SK-N-SH (cell line): Measurements from ENCODE around the gene SPAG6. TPM values are rescaled to one million over a fixed set of nuclear protein-coding genes. Genes with fewer than 3 reads are reported as not detected.

ENCODE experiments used
- CTCF ChIA-PET: fragments of 300-600, 350-600 bp; formaldehyde crosslinking; extraction: SDS; loops from one replicate; lab custom pipeline; 2021; lab: Yijun Ruan, JAX
- POLR2A ChIA-PET: fragments of 350-600 bp; sonication (Branson Sonifier 250); formaldehyde crosslinking; extraction: SDS; loops from one replicate; lab custom pipeline; 2020; ENCODE audit warnings: antibody characterized with exemption, inconsistent platforms; lab: Yijun Ruan, JAX
- DNase-seq: peaks from one replicate; pipeline ENCODE4 v3.0.0; 2012
- H2AFZ ChIP-seq: fragments of 200-600 bp; sonication (generic); 2 replicates; pipeline ENCODE4 v1.8.1; 2016; ENCODE audit warnings: antibody characterized with exemption, mild to moderate bottlenecking, low read depth
- H3F3A ChIP-seq: fragments of 200-600 bp; sonication (generic); replicated peaks from 2 replicates; pipeline ENCODE3; 2016; ENCODE audit warnings: antibody characterized with exemption, mild to moderate bottlenecking; ENCODE audit not compliant: insufficient read depth
- H3K27ac ChIP-seq, 2 experiments: fragments of 200-500 bp in 1 of 2; fragments of 200-600 bp in 1 of 2; sonication (Bioruptor generic) in 1 of 2; sonication (generic), shearing (Covaris generic) in 1 of 2; 2 replicates each; pipeline versions ENCODE4 v1.5.1 to v1.6.1; 2014 to 2016; ENCODE audit warnings: low read depth in 2 of 2, inconsistent platforms in 1 of 2, low read length in 1 of 2, mild to moderate bottlenecking in 1 of 2, mixed read lengths in 1 of 2
- H3K27me3 ChIP-seq: fragments of 200-600 bp; sonication (generic), shearing (Covaris generic); 2 replicates; pipeline ENCODE4 v1.6.1; 2016; ENCODE audit warnings: mixed run types; ENCODE audit not compliant: insufficient read depth
- H3K36me3 ChIP-seq, 2 experiments: fragments of 200-500 bp in 1 of 2; fragments of 200-600 bp in 1 of 2; sonication (Bioruptor generic) in 1 of 2; sonication (generic) in 1 of 2; replicated peaks in 1 of 2; 2 replicates each; pipeline versions ENCODE3 to v1.5.1; 2014 to 2016; ENCODE audit warnings: low read length in 1 of 2, mild to moderate bottlenecking in 1 of 2; ENCODE audit not compliant: insufficient read depth in 2 of 2, control insufficient read depth in 1 of 2
- H3K4me1 ChIP-seq, 2 experiments: fragments of 200-500 bp in 1 of 2; fragments of 200-600 bp in 1 of 2; sonication (Bioruptor generic) in 1 of 2; sonication (generic), shearing (Covaris generic) in 1 of 2; 2 replicates each; pipeline versions ENCODE4 v1.5.1 to v1.6.1; 2014 to 2016; ENCODE audit warnings: low read depth in 1 of 2, low read length in 1 of 2, mixed run types in 1 of 2; ENCODE audit not compliant: insufficient read depth in 2 of 2, control insufficient read depth in 1 of 2
- H3K4me2 ChIP-seq: fragments of 200-600 bp; sonication (generic), shearing (Covaris generic); 2 replicates; pipeline ENCODE4 v1.6.1; 2017; ENCODE audit warnings: mixed run types
- H3K4me3 ChIP-seq, 2 experiments: fragments of 200-500 bp in 1 of 2; fragments of 200-600 bp in 1 of 2; sonication (Bioruptor generic) in 1 of 2; sonication (generic), shearing (Covaris generic) in 1 of 2; 2 replicates each; pipeline versions ENCODE4 v1.5.1 to v1.8.1; 2014 to 2016; ENCODE audit warnings: low read depth in 2 of 2, inconsistent platforms in 1 of 2, low read length in 1 of 2, mild to moderate bottlenecking in 1 of 2, mixed read lengths in 1 of 2, moderate library complexity in 1 of 2
- H3K79me2 ChIP-seq: fragments of 200-600 bp; sonication (generic); 2 replicates; pipeline ENCODE4 v1.8.1; 2017; ENCODE audit warnings: mild to moderate bottlenecking; ENCODE audit not compliant: insufficient read depth
- H3K9ac ChIP-seq: fragments of 200-600 bp; sonication (generic); 2 replicates; pipeline ENCODE4 v1.6.1; 2017; ENCODE audit warnings: mixed run types
- H3K9me2 ChIP-seq: fragments of 200-600 bp; sonication (generic); 2 replicates; pipeline ENCODE4 v1.6.1; 2017; ENCODE audit warnings: mixed run types
- H3K9me3 ChIP-seq: fragments of 200-600 bp; sonication (generic); 2 replicates; pipeline ENCODE4 v1.6.1; 2017; ENCODE audit warnings: mixed run types, mild to moderate bottlenecking, moderate library complexity
- H4K20me1 ChIP-seq: fragments of 200-600 bp; sonication (generic); 2 replicates; pipeline ENCODE4 v1.6.1; 2017; ENCODE audit warnings: mild to moderate bottlenecking, mixed run types; ENCODE audit not compliant: insufficient read depth
- EP300 ChIP-seq, 2 experiments: IDR thresholded peaks; 2 replicates each; pipeline versions ENCODE4 v1.4.0 to v1.6.1; 2012; ENCODE audit warnings: borderline replicate concordance in 1 of 2, low read depth in 1 of 2, low read length in 1 of 2
- EZH2phosphoT487 ChIP-seq: fragments of 200-600 bp; sonication (generic); IDR thresholded peaks from 2 replicates; pipeline ENCODE4 v1.6.1; 2017; ENCODE audit warnings: low read depth, mixed run types, mild to moderate bottlenecking, antibody characterized with exemption, moderate library complexity, borderline replicate concordance
- FOXM1 ChIP-seq: IDR thresholded peaks from 2 replicates; pipeline ENCODE4 v1.4.0; 2012; ENCODE audit warnings: low read depth, mild to moderate bottlenecking
- GABPA ChIP-seq: IDR thresholded peaks from 2 replicates; pipeline ENCODE4 v1.4.0; 2012; ENCODE audit warnings: low read depth, mild to moderate bottlenecking
- IRF3 ChIP-seq: fragments of 150-350 bp; IDR thresholded peaks from 2 replicates; pipeline ENCODE4 v1.6.1; 2016; ENCODE audit warnings: mild to moderate bottlenecking, low read depth, low read length
- MXI1 ChIP-seq: IDR thresholded peaks from 2 replicates; pipeline ENCODE4 v1.6.1; 2012; ENCODE audit warnings: mild to moderate bottlenecking, low read depth, low read length, improper control_type of control experiment
- POLR2AphosphoS5 ChIP-seq: IDR thresholded peaks from 2 replicates; pipeline ENCODE4 v1.6.1; 2012; ENCODE audit warnings: low read depth, low read length
- RAD21 ChIP-seq: IDR thresholded peaks from 2 replicates; pipeline ENCODE4 v1.6.1; 2012; ENCODE audit warnings: mild to moderate bottlenecking, low read length
- RFX5 ChIP-seq: IDR thresholded peaks from 2 replicates; pipeline ENCODE4 v1.6.1; 2012; ENCODE audit warnings: mild to moderate bottlenecking, improper control_type of control experiment, low read length
- SIN3A ChIP-seq: IDR thresholded peaks from 2 replicates; pipeline ENCODE4 v1.6.1; 2012; ENCODE audit warnings: low read depth, mild to moderate bottlenecking, low read length, moderate library complexity, borderline replicate concordance
- SMC3 ChIP-seq: IDR thresholded peaks from 2 replicates; pipeline ENCODE4 v1.6.1; 2012; ENCODE audit warnings: low read depth, low read length, improper control_type of control experiment
- TAF1 ChIP-seq: IDR thresholded peaks from 2 replicates; pipeline ENCODE4 v1.6.1; 2012; ENCODE audit warnings: low read depth, mild to moderate bottlenecking, low read length, moderate library complexity, borderline replicate concordance
- TEAD4 ChIP-seq: IDR thresholded peaks from 2 replicates; pipeline ENCODE4 v1.4.0; 2012; ENCODE audit warnings: mild to moderate bottlenecking, borderline replicate concordance; ENCODE audit not compliant: insufficient read depth
- USF2 ChIP-seq: fragments of 150-350 bp; IDR thresholded peaks from 2 replicates; pipeline ENCODE4 v1.6.1; 2017; ENCODE audit warnings: antibody characterized with exemption, low read length, low read depth, borderline replicate concordance
- YY1 ChIP-seq: IDR thresholded peaks from 2 replicates; pipeline ENCODE4 v1.4.0; 2012; ENCODE audit warnings: low read depth, mild to moderate bottlenecking
- WGBS: methylation state at CpG from one replicate; pipeline ENCODE4 v1.1.6; 2017; ENCODE audit warnings: low lambda C conversion rate; 5-methylcytosine and 5-hydroxymethylcytosine counted together
- polyA plus RNA-seq, 3 experiments: library from polyadenylated mRNA; depleted of rRNA; stranded (reverse); fragments of >200 nt; gene quantifications; 2 replicates each; pipeline ENCODE4 v1.2.3, GENCODE V29; 2012

SPAG6 gene
- polyA plus RNA-seq, 1 of the 3 experiments (the other 2 are of a cell fraction), result 0.77 TPM

GRCh38 chr10:22461891-22462290 lies 116.6 kb downstream of the SPAG6 start (continued):
- TF ChIP-seq SMC3 (no peak), EZH2phosphoT487 (no peak), EP300 (IDR thresholded peaks at IDR 0.05; ENCODE audit: borderline replicate concordance in 1 of 2, low read depth in 1 of 2, low read length in 1 of 2) (no peak), USF2 (no peak), TEAD4 (no peak)

GRCh38 chr10:22463255-22463654 lies 118.0 kb downstream of the SPAG6 start:
- H3K9me2 ChIP-seq, result no peaks in the 10 kb centered on the region
- H3K27ac ChIP-seq, result no peak overlapping the region
- H3K9ac ChIP-seq, result no peak overlapping the region
- 62% methylated on average over 4 of the region's 4 CpGs for WGBS
- H3K36me3 ChIP-seq, result no peaks in the 10 kb centered on the region
- H3K27me3 ChIP-seq, result no peaks in the 10 kb centered on the region
- no peak overlapping the region for H3K4me3 ChIP-seq
- CTCF ChIA-PET, result interaction anchor here (1.1 kb wide), 1 partner anchor 16 kb away, joined by 3 read pairs; no protein-coding TSS in a partner anchor
- H4K20me1 ChIP-seq, result no peaks in the 10 kb centered on the region
- no peaks in the 10 kb centered on the region for H3K9me3 ChIP-seq
- no peaks in the 10 kb centered on the region for H3F3A ChIP-seq
- no peaks in the 10 kb centered on the region for H3K79me2 ChIP-seq
- POLR2A ChIA-PET, result no interaction called here
- H3K4me2 ChIP-seq, result no peak overlapping the region
- no peaks in the 10 kb centered on the region for H3K4me1 ChIP-seq
- DNase-seq, result no peak
- no peak overlapping the region for H2AFZ ChIP-seq
- no peak for TF ChIP-seq MXI1
- no peak for TF ChIP-seq POLR2AphosphoS5
- TF ChIP-seq TEAD4, result no peak
- TF ChIP-seq YY1, result no peak
- TF ChIP-seq RAD21, result no peak
- TF ChIP-seq TAF1, result no peak
- TF ChIP-seq GABPA, result no peak
- no peak for TF ChIP-seq IRF3
- no peak for TF ChIP-seq FOXM1
- no peak for TF ChIP-seq RFX5
- no peak for TF ChIP-seq SIN3A
- TF ChIP-seq, all 33 proteins: peak for 0
